Measurements from ENCODE around the gene NRG4.

Gene NRG4

GRCh38 chr15:75942464-75942863 is 69.8 kb downstream of the NRG4 start:
- DNase-seq (ENCODE audit: low spot score) = no peak
- TF ChIP-seq, protein P1, sequence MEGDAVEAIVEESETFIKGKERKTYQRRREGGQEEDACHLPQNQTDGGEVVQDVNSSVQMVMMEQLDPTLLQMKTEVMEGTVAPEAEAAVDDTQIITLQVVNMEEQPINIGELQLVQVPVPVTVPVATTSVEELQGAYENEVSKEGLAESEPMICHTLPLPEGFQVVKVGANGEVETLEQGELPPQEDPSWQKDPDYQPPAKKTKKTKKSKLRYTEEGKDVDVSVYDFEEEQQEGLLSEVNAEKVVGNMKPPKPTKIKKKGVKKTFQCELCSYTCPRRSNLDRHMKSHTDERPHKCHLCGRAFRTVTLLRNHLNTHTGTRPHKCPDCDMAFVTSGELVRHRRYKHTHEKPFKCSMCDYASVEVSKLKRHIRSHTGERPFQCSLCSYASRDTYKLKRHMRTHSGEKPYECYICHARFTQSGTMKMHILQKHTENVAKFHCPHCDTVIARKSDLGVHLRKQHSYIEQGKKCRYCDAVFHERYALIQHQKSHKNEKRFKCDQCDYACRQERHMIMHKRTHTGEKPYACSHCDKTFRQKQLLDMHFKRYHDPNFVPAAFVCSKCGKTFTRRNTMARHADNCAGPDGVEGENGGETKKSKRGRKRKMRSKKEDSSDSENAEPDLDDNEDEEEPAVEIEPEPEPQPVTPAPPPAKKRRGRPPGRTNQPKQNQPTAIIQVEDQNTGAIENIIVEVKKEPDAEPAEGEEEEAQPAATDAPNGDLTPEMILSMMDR (IDR thresholded peaks at IDR 0.05; ENCODE audit: extremely low read depth, missing control alignments) = no peak

DNA sequence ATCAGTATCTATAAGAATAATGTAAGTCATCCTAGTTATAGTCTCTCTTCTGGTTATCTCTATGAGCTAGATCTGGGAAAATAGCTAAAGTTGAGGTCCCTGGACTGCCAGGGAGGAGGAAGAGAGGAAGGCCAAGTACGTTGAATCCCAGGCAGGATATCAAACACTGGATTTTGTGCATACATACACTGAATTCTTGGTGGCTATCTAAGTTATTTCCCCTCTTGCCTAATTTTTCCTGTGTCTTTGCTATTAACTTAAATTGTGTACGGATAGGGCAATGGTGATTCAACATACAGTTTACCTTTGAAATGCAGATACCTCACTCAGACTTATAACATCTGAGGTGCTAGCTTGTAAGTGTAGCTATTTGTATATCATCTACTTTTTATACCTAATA is 81.4 kb downstream of the NRG4 start:
- DNase-seq (ENCODE audit: low spot score) = no peak
- TF ChIP-seq, protein P1 (IDR thresholded peaks at IDR 0.05; ENCODE audit: extremely low read depth, missing control alignments) = no peak

GRCh38 chr15:75929799-75930565 is 82.2 kb downstream of the NRG4 start:
- DNase-seq (ENCODE audit: low spot score) = no peak
- TF ChIP-seq, protein P1 (IDR thresholded peaks at IDR 0.05; ENCODE audit: extremely low read depth, missing control alignments) = no peak

GRCh38 chr15:75928680-75929608 is 83.3 kb downstream of the NRG4 start:
- no peak for DNase-seq (ENCODE audit: low spot score)
- TF ChIP-seq, protein P1 (IDR thresholded peaks at IDR 0.05; ENCODE audit: extremely low read depth, missing control alignments) = peak; percentile 24

DNA sequence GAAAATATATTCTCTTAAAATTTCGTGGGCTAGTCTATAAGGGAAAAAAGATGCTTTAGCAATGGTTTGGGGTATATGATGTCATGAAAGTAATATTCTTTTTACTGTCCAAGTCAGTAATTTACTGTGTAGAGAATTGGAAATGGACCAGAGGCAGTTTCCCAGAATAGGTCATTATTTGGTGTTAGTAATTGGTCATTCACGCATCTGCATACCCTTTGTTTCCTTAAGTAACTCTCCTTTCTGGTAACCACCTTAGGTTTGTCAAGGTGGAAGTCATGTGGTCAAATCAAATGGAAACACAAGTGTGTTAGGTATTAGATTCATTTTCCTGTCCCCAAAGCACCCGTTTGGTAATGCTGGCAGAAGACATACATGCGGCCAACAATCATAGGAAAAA is 84.6 kb downstream of the NRG4 start:
- TF ChIP-seq, protein P1 (IDR thresholded peaks at IDR 0.05; ENCODE audit: extremely low read depth, missing control alignments) = no peak
- DNase-seq (ENCODE audit: low spot score) = no peak

GRCh38 chr15:75926931-75927330 is 85.3 kb downstream of the NRG4 start:
- no peak for DNase-seq (ENCODE audit: low spot score)
- TF ChIP-seq, protein P1 (IDR thresholded peaks at IDR 0.05; ENCODE audit: extremely low read depth, missing control alignments) = no peak

GRCh38 chr15:75925440-75925839 is 86.8 kb downstream of the NRG4 start:
- DNase-seq (ENCODE audit: low spot score) = no peak
- TF ChIP-seq, protein P1 (IDR thresholded peaks at IDR 0.05; ENCODE audit: extremely low read depth, missing control alignments) = no peak

Measured in GM20000 (cell line).